GM19438 (cell line): ENCODE measurements around the gene PPRC1.
A peak's percentile ranks its signal among the peaks of the same experiment; 100 is the strongest.

ENCODE experiments used
- ATAC-seq: cut with Tn5 transposase; IDR thresholded peaks from one replicate; pipeline ENCODE4 v1.9.1; 2021; ENCODE audit warnings: low read depth; ENCODE audit not compliant: unreplicated experiment

PPRC1 gene

DNA sequence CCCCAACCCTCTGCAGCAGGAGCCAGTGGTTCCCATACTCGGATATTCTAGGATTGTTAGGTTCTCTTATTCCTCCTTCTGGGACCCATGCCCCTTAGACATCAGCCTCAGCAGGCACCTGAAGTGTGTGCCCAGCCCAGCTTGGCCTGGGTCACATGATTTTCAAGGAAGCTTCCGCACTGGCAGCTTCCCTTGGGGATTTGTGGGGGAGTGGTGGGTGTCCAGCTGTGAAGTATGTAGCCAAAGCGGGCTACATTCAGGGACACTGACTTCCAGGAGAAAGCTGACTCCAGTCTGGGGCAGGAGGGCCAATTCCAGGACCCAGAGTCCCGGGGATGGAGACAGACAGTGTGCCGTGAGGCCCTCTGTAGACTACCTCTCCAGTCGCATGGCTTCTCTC is 14.0 kb upstream of the PPRC1 start:
- ATAC-seq = no peak

DNA sequence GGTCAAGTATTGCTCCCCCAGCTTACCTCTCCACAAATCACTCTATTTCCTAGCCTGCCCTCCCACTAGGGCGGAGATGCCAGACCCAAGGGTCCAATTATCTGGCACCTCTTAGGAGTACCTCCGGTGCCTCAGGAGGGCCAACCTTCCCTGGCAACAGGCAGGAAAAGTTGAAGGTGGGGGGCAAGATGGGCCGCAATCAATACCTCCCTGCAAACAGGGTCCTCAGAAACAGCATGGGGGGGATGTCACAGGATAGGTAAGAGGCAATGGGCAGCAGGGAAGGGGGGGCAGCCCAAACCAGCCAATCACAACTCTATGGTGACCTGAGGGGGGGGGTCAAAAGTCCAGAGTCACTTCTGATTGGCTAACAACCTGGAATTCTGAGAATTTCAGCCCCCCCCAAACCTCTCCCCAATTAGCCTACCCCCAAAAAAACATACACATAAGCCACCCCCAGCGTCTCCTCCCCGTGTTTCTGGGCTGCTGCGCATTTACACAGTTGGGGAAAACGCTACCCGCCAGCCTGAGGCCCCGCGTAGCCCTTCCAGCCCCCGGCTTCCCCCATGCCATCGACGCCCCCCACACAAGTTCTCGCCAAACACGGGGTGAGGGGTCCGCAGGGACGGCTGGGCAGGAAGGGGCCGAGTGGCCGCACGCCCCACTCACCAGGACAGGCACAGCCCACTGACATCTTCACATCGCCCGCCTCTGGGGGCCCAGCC is 13.3 kb upstream of the PPRC1 start:
- ATAC-seq = no peak

DNA sequence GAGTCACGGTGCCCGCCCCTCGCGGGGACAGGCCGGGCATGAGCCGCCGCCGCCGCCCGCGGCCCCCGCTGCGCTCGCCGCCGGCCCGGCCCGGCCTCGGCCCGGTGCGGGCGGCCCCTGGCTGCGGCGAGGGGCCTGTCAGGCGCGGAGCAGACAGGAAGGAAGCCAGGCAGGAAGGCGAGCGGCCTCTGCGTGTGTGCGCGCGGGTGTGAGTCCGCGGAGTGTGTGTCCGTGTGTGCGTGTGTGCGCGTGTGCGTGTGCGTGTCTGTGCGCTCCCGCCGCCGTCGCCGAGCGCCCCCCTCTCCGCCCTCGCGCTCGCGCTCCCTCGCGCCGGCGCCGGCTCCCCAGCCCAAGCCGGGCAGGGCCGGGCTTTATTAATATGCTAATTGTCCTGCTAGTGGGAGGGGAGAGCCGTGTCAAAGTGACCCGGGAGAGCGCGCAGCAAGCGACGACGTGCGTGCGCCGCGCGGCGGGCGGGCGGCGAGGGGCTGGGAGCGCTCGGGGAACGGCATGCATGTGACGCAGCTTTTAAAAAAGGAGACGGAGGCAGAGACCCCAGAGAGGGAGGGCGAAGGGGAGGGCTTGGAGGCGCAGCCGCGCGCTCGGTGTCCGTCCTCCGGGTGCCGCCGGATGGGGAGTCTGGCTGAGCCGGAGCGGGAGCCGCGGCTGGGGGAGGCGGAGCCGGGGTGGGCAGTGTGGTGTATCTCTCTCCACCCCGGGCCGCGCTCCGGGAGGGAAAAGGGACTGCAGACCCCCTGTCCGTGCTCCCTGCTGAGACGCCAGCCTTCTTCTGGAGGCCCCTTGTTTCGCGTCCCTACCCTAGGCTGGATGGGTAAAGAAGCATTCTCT is 12.5 kb upstream of the PPRC1 start, which contains the start of gene LDB1:
TSS of gene LDB1 (minus strand) at position 227 of the 849 bp plus-strand sequence. CDS start 258 bp downstream, outside the sequence.
- peak; percentile 50 for ATAC-seq

DNA sequence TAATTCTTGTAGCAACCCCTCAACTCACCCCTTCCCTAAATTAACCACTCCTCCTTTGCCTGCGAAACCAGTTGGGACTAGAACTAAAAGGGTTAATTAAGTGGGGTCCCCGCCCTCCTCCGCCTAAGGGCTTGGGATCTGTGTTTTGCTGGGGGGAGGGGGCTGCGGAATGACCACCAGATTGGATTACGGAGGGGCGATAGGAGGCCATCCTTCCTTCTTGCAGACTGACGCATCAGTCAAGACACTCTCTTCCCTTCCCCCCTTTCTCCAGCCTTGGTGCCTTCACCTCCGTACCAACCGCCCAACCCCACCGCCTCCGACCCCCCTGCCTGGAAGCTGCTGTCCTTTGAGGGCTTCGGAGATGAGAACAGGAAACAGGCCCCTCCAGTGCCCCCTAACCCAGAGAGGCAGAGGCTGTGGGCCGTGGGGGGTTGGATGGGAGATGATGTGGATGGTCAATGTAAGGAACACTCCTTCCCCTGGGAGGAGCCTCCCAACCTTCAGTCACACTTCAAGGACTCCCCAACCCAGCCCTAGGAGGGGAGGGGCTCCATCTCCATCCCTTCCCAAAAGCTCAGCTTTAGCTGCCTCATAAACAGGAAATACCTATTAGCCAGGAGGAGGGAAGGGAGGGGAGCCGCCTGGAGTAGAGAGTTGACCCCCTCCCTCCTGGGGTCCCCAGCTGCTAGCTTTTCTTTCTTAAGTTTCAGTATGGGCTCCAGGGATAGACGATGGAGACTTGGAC is 11.7 kb upstream of the PPRC1 start:
- no peak for ATAC-seq

DNA sequence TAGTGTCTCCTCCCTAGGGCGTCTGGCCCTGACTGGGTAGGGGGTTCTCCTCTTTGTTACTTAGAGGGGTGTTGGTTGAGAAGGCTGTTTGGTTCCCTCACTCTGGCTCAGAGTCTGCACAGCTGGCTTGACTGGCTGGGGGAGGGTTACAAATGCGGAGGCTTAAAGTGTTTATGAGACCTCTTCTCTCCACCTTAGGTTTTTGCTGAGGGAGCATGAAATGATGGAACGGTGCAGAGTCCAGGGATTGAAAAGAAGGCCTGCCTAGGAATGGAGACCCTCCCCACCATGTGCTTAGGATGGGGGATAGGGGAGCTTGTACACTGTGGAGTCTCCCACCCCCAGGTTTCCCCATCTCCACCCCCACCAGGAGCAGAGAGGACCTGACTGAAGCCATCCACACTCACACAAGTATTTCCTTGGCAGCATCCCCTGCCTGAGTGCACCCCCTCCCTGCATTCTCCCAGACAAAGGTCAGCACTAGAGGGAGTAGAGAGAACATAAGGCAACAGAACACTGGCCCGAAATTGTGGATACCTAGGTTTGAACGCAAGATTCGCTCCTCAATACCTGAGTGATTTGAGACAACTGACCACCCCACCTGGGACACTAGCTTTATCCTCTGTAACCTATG is 11.0 kb upstream of the PPRC1 start:
- no peak for ATAC-seq

DNA sequence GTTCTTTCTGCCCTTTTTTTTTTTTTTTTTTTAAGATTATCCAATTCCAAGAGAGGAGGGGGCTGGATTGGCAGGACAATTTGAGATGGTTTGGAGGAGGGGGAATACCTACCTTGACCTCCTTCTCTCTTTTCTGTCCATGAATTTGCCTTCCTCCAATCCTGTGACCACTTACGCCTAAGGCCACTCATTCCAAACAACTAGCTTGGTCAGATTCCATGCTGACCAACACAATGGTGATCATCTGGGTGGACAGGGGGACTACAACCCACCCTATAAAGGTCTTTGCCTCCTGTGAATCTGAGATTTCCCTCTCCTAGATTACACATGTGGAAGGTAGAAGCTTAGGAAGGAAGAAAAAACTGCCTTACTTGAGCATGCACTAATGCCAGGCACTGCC is 10.4 kb upstream of the PPRC1 start:
- no peak for ATAC-seq

DNA sequence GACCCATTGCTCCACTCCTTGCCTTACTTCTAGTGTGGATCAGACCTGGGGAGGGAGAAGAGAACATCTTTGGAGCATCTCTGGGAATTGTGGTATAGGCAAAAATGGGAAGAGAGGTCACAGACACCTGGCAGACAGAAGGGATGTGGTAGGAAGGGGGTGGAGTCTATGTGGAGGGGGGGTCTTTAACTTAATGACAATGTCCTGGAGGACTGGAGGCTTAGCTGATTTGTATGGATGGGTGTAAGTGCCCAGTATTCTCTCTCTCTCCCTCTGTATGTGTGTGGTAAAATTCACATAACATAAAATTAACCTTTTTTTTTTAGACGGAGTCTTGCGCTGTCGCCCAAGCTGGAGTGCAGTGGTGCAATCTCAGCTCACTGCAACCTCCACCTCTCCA is 9.6 kb upstream of the PPRC1 start:
- ATAC-seq = no peak

DNA sequence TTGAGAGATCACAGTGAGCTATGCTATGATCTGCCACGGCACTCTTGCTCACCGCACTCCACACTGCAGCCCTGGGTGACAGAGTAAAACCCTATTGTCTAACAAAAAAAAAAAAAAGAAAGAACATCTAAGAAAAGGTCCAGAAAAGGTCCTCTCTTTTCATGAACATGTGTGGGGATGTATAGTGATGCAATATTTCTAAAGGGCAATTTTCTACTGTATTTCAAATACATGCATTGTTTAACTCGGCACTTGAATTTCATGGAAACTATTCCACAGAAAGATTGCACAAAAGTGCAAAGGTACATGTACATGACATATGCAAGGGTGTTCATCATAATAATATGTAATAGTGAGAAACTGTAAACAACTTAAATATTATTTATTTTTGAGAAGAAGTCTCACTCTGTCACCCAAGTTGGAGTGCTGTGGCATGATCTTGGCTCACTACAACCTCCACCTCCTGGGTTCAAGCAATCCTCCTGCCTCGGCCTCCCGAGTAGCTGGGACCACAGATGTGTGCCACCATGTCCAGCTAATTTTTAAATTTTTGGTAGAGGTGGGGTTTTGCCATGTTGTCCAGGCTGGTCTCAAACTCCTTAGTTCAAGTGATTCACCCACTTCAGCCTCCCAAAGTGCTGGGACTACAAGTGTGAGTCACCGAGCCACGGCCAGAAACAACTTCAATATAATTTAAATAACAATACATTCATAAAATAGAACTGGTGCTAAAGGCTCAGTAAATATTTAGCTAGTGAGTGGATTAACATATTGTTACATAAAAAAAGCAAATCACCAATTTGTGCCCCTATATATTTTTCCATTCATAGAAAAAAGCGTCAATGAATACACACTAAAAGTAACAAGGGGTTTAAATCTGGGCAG is 1.3 kb upstream of the PPRC1 start:
- no peak for ATAC-seq

DNA sequence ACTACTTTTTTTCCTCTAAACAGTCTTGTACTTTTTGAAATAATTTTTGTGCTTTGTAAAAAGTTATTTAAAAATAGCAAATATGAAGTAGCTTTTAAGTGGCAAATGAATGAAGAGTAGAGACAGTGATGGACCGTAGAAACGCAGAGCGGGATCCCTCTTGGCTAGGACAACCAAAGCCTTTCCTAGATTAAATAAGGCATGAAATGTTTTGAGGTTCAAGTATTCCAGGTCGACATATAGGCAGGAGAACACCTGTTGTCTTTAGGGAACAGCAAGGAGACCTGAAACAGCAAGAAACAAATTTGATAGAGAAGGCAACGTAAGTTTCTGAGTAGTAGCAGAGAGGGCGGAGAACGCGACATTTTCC is 662 bp upstream of the PPRC1 start:
- no peak for ATAC-seq

DNA sequence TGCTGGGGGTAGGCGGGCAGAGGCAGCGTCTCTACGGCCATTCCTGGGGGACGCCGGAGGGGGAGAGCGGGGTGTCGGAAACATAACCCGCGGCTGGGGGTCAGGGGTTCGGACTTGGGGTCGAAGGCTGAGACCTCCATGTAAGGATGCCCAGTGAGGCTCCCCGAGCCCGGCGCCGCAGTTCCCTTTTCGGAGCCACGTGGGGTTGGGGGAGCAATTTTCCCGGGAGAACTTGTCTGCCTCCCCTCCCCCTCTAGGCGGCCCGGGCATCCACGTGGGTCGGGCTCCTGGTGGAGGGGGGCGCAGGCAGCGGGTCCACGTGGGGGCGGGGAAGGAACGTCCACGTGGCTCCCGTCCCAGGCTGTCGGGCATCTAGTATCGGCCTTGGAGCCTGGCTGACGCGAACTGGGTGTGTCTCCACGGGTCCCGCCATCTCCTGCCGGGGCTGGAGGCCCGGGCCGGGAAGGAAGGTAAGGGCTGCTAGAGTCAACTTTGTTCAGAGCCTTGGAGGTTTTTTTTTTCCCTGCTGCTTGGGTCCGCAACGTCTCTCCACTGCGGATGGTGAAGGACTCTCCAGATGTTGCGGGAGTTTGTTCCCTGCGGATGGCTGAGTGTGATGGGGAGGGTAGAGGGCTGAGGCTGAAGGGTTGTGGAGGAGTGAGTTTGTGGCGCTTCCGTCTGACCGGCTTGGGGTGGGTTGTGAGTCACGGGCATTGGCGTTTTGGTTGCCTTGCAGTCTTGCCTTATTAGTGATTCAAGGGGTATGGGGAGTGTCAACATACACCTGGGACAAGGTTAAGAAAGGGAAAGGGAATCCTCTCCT is 744 bp downstream of the PPRC1 start:
- ATAC-seq = no peak

DNA sequence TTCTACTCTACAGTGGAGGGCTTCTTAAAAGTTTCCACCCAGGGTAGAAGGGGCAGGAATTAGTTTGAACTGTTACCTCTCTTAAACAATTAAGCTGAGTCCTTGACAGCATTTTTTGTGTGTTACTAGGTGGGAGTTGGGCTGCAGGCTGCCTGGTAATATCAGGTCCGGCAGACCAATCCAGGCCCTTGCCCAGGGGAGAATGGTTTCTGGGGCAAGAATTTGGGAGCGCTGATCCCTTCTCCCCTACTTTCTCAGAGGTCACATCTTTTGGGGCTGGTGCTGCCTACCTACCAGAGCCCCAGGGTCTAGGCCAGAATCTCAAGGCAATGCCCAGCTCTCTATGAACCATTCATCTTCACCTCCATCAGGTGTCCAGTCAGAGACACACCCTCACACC is 1.6 kb downstream of the PPRC1 start:
- ATAC-seq = no peak

DNA sequence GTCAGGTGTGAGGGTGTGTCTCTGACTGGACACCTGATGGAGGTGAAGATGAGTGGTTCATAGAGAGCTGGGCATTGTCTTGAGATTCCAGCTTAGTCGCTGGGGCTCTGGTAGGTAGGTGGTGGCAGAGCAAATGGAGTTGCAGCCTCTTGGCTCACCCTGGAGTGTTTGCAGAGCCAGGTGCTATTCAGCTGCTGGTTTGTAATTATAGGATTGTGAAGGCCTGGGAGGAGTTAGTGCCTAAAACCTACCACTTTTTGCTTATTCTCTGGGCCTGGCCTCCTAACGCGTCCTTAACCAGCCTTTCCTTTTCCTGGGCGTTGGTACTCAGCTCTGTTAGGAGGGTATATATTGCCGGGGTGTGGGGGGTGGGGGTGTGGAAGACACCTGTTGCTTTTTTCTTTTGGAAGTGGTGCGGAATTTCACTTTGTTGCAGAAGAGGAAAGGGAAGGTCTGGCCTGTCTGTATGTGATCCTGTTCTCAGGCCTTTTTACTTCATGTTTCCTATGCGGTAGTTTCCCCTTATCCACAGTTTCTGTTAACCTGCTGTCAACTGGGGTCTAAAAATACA is 3.2 kb downstream of the PPRC1 start:
- no peak for ATAC-seq

DNA sequence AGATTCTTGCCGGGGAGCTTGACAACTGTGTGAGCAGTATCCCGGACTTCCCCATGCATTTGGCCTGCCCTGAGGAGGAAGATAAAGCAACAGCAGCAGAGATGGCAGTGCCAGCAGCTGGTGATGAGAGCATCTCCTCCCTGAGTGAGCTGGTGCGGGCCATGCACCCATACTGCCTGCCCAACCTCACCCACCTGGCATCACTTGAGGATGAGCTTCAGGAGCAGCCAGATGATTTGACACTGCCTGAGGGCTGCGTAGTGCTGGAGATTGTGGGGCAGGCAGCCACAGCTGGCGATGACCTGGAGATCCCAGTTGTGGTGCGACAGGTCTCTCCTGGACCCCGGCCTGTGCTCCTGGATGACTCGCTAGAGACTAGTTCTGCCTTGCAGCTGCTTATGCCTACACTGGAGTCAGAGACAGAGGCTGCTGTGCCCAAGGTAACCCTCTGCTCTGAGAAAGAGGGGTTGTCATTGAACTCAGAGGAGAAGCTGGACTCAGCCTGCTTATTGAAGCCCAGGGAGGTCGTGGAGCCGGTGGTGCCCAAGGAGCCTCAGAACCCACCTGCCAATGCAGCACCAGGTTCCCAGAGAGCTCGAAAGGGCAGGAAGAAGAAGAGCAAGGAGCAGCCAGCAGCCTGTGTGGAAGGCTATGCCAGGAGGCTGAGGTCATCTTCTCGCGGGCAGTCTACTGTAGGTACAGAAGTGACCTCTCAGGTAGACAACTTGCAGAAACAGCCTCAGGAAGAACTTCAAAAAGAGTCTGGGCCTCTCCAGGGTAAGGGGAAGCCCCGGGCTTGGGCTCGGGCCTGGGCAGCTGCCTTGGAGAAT is 6.7 kb downstream of the PPRC1 start:
- ATAC-seq = no peak

DNA sequence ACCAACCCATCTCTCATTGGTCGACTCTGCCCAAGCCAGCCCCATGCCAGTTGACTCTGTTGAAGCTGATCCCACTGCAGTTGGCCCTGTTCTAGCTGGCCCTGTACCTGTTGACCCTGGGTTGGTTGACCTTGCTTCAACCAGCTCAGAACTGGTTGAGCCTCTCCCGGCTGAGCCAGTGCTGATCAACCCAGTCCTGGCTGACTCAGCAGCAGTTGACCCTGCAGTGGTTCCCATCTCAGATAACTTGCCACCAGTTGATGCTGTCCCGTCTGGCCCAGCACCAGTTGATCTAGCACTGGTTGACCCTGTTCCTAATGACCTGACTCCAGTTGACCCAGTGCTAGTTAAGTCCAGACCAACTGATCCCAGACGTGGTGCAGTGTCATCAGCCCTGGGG is 7.4 kb downstream of the PPRC1 start:
- ATAC-seq = no peak

DNA sequence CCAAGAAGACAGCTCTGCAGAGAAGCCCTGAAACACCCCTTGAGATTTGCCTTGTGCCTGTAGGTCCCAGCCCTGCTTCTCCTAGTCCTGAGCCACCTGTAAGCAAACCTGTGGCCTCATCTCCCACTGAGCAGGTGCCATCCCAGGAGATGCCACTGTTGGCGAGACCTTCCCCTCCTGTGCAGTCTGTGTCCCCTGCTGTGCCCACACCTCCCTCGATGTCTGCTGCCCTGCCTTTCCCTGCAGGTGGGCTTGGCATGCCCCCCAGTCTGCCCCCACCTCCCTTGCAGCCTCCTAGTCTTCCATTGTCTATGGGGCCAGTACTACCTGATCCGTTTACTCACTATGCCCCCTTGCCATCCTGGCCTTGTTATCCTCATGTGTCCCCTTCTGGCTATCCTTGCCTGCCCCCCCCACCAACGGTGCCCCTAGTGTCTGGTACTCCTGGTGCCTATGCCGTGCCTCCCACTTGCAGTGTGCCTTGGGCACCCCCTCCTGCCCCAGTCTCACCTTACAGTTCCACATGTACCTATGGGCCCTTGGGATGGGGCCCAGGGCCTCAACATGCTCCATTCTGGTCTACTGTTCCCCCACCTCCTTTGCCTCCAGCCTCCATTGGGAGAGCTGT is 8.2 kb downstream of the PPRC1 start:
- ATAC-seq = no peak

DNA sequence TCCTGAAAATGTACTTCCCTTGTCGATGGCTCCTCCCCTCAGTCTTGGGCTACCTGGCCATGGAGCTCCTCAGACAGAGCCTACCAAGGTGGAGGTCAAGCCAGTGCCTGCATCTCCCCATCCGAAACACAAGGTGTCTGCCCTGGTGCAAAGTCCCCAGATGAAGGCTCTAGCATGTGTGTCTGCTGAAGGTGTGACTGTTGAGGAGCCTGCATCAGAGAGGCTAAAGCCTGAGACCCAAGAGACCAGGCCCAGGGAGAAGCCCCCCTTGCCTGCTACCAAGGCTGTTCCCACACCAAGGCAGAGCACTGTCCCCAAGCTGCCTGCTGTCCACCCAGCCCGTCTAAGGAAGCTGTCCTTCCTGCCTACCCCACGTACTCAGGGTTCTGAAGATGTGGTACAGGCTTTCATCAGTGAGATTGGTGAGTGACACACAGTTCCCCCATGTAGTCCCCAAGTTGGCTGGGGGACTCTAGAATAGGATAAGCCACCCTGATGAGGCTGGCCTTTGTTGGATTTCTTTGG is 8.8 kb downstream of the PPRC1 start:
- ATAC-seq = no peak

DNA sequence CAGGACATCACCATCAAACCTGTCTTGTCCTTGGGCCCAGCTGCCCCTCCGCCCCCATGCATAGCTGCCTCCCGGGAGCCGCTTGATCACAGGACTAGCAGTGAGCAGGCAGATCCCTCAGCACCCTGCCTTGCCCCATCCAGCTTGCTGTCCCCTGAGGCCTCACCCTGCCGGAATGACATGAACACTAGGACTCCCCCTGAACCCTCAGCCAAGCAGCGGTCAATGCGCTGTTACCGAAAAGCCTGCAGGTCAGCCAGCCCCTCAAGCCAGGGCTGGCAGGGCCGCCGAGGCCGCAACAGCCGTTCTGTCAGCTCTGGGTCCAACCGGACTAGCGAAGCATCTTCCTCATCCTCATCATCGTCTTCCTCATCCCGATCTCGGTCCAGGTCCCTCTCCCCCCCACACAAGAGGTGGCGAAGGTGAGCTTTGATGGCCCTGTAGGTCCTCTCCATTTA is 14.2 kb downstream of the PPRC1 start:
- ATAC-seq = no peak
